HepG2 (cell line): ENCODE measurements around the gene EVA1A. TPM values are rescaled to one million over a fixed set of nuclear protein-coding genes. Genes with fewer than 3 reads are reported as not detected.

ENCODE experiments used
- ARID4A ChIP-seq: sonication (generic); formaldehyde crosslinking; IDR thresholded peaks from 2 replicates; pipeline ENCODE4 v1.5.0; 2020; ENCODE audit warnings: mild to moderate bottlenecking, missing genetic modification reagents, borderline replicate concordance
- ATF7-NPFF ChIP-seq: sonication (generic); formaldehyde crosslinking; IDR thresholded peaks from 2 replicates; pipeline ENCODE4 v1.8.1; 2023; ENCODE audit warnings: mild to moderate bottlenecking, low read depth, missing genetic modification reagents, moderate library complexity
- CEBPB ChIP-seq: IDR thresholded peaks from 2 replicates; pipeline ENCODE4 v1.6.1; 2011; ENCODE audit warnings: low read depth, low read length, improper control_type of control experiment, borderline replicate concordance
- FOXO4 ChIP-seq: sonication (generic); formaldehyde crosslinking; conservative IDR thresholded peaks from 2 replicates; pipeline ENCODE4 v1.8.1; 2023; ENCODE audit warnings: missing genetic modification reagents
- HINFP ChIP-seq: sonication (generic); formaldehyde crosslinking; IDR thresholded peaks from 2 replicates; pipeline ENCODE4 v1.4.0; 2020; ENCODE audit warnings: low read depth, mild to moderate bottlenecking, missing genetic modification reagents
- IRF9 ChIP-seq: sonication (generic); formaldehyde crosslinking; IDR thresholded peaks from 2 replicates; pipeline ENCODE4 v1.8.0; 2022; ENCODE audit warnings: missing genetic modification reagents, mild to moderate bottlenecking, borderline replicate concordance
- MATR3 ChIP-seq: sonication (generic); formaldehyde crosslinking; IDR thresholded peaks from 2 replicates; pipeline ENCODE4 v1.4.0; 2020; ENCODE audit warnings: missing genetic modification reagents
- REXO4 ChIP-seq: sonication (generic); formaldehyde crosslinking; IDR thresholded peaks from 2 replicates; pipeline ENCODE4 v1.8.0; 2022; ENCODE audit warnings: missing genetic modification reagents, mild to moderate bottlenecking, borderline replicate concordance
- TEAD3 ChIP-seq: optimal IDR thresholded peaks from 2 replicates; pipeline ENCODE3; 2016; ENCODE audit warnings: borderline replicate concordance
- ZBTB2 ChIP-seq: sonication (generic); formaldehyde crosslinking; IDR thresholded peaks from 2 replicates; pipeline ENCODE4 v1.8.0; 2022; ENCODE audit warnings: low read depth, missing genetic modification reagents
- ZKSCAN5 ChIP-seq: sonication (generic); formaldehyde crosslinking; IDR thresholded peaks from 2 replicates; pipeline ENCODE4 v1.5.1; 2020; ENCODE audit warnings: mild to moderate bottlenecking, missing genetic modification reagents
- ZKSCAN8 ChIP-seq: IDR thresholded peaks from 2 replicates; pipeline ENCODE4 v1.6.1; 2016; ENCODE audit warnings: borderline replicate concordance, missing genetic modification reagents, missing compliant biosample characterization
- ZNF564 ChIP-seq: sonication (generic); formaldehyde crosslinking; IDR thresholded peaks from 2 replicates; pipeline ENCODE4 v1.8.1; 2023; ENCODE audit warnings: mild to moderate bottlenecking, missing genetic modification reagents
- ZNF605 ChIP-seq: sonication (generic); formaldehyde crosslinking; IDR thresholded peaks from 2 replicates; pipeline ENCODE4 v1.8.0; 2022; ENCODE audit warnings: mild to moderate bottlenecking, missing genetic modification reagents
- polyA plus RNA-seq, 8 experiments: library from polyadenylated mRNA; depleted of rRNA in 3 of 8; stranded (reverse) in 7 of 8; unstranded in 1 of 8; fragments of >200 nt; fragmentation: Illumina TruSeq in 4 of 8; extraction: Trizol in 4 of 8; gene quantifications; 2 replicates each; pipeline versions ENCODE4 v1.2.1 to v1.2.3, GENCODE V29; 2011 to 2016; ENCODE audit warnings: low read depth in 4 of 8, missing spikeins in 1 of 8, mixed read lengths in 1 of 8; ENCODE audit not compliant: insufficient read depth in 1 of 8
- total RNA-seq, 5 experiments: library from RNA; depleted of rRNA; stranded (reverse); fragments of >200 nt; fragmentation: Illumina TruSeq; extraction: Trizol; gene quantifications; 2 replicates each; pipeline ENCODE4 v1.2.3, GENCODE V29; 2016; ENCODE audit warnings: low read depth in 1 of 5
- TF ChIP-seq, protein P1 (sequence below): sonication (generic); formaldehyde crosslinking; IDR thresholded peaks from 2 replicates; pipeline ENCODE4 v1.8.0; 2022; ENCODE audit warnings: missing genetic modification reagents, mild to moderate bottlenecking, moderate library complexity, borderline replicate concordance

Gene EVA1A
- total and polyA plus RNA-seq, 2 of the 13 experiments (the other 11 are each of a cell fraction or from before 2014, with no cell fraction given): 57.5 to 57.8 TPM

DNA sequence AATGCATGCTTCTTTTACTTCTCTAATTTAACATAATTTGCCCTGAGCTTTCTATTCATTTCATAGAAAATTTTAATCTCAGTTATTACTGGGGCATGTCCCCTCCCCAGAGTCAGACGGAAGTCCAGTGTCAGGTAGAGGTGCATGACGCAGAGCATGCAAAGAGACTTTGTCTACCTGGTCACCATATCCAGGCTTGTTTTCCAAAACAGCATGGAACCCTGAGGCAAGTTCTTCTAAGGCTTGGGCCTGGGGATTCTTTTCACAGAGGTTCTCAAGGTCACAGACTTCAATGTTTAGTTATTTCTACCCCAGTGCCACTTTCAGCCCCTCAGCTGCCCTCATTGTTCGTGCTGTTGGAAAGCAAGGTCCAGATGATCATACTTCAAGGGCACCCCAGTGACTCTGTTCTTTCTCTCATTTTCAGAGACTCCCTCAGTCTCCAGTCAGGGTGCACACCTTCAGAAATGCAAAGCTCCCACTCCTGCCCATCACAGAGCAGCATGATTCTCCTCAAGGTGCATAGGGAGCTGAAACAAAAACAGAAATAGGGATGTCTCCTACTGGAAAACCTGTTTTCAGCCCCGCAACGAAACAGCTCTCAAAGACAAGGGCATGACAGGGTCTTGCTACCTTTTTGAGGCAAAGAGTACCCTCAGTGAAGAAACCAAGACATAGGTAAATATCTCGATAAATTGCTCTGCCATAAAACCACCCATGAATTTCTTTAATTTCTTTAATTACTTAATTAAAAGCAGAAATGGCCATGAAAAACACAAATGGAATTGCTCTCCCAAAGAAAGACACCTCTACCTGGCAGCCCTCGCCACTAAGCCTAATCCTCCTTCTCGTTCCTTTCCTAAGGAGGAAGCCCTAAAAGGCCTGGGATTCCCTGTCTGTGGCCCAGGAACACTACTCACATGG lies 9.5 kb upstream of the EVA1A start (continued):
- TF ChIP-seq HINFP (CRISPR knock-in tag) (no peak), ZNF605 (CRISPR knock-in tag) (peak; percentile 66), ARID4A (0 out of 2 replicates have a peak, but pooled peaks have one; percentile 1), FOXO4 (CRISPR knock-in tag) (0 out of 2 replicates have a peak, but pooled peaks have one; percentile 34), ZKSCAN5 (CRISPR knock-in tag) (no peak), ZBTB2 (no peak), ATF7-NPFF (no peak), ZKSCAN8 (CRISPR knock-in tag) (0 out of 2 replicates have a peak, but pooled peaks have one; percentile 12), MATR3 (CRISPR knock-in tag) (no peak), ZNF564 (CRISPR knock-in tag) (0 out of 2 replicates have a peak, but pooled peaks have one; percentile 49), IRF9 (CRISPR knock-in tag) (0 out of 2 replicates have a peak, but pooled peaks have one; percentile 5), CEBPB (no peak), REXO4 (CRISPR knock-in tag) (no peak), TEAD3 (CRISPR knock-in tag) (peak; percentile 26)
- TF ChIP-seq, protein P1, sequence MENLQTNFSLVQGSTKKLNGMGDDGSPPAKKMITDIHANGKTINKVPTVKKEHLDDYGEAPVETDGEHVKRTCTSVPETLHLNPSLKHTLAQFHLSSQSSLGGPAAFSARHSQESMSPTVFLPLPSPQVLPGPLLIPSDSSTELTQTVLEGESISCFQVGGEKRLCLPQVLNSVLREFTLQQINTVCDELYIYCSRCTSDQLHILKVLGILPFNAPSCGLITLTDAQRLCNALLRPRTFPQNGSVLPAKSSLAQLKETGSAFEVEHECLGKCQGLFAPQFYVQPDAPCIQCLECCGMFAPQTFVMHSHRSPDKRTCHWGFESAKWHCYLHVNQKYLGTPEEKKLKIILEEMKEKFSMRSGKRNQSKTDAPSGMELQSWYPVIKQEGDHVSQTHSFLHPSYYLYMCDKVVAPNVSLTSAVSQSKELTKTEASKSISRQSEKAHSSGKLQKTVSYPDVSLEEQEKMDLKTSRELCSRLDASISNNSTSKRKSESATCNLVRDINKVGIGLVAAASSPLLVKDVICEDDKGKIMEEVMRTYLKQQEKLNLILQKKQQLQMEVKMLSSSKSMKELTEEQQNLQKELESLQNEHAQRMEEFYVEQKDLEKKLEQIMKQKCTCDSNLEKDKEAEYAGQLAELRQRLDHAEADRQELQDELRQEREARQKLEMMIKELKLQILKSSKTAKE (CRISPR knock-in tag): no peak
